Duodenal mucosa (tissue), 2 donors: ENCODE data around the gene TOE1.
"Not testable (repeated sequence)": the region's sequence is repeated elsewhere in the genome, so short reads cannot be mapped to it uniquely, and the experiment has no call there.

Experiments
- H3K27ac ChIP-seq: one replicate; pipeline ENCODE4 v1.7.0; 2013; ENCODE audit warnings: low read depth, low read length
- H3K27me3 ChIP-seq, 2 donors: one replicate each; pipeline ENCODE4 v1.7.0; 2013; ENCODE audit warnings: low read length in 2 of 2, control low read depth in 1 of 2; ENCODE audit not compliant: insufficient read depth in 2 of 2, control insufficient read depth in 1 of 2
- H3K36me3 ChIP-seq, 2 donors: one replicate each; pipeline ENCODE4 v1.7.0; 2013; ENCODE audit warnings: low read length in 2 of 2, control low read depth in 1 of 2; ENCODE audit not compliant: insufficient read depth in 2 of 2, control insufficient read depth in 1 of 2
- H3K4me1 ChIP-seq, 2 donors: one replicate each; pipeline ENCODE4 v1.7.0; 2013; ENCODE audit warnings: low read length in 2 of 2, control low read depth in 1 of 2; ENCODE audit not compliant: insufficient read depth in 2 of 2, control insufficient read depth in 1 of 2
- H3K4me3 ChIP-seq, 2 donors: one replicate each; pipeline ENCODE4 v1.7.0; 2013; ENCODE audit warnings: low read length in 2 of 2, low read depth in 1 of 2
- H3K9ac ChIP-seq, 2 donors: one replicate each; pipeline ENCODE4 v1.7.0; 2013; ENCODE audit warnings: low read length in 2 of 2, low read depth in 1 of 2
- H3K9me3 ChIP-seq, 2 donors: one replicate each; pipeline ENCODE4 v1.7.0; 2013; ENCODE audit warnings: low read length in 2 of 2, control low read depth in 1 of 2; ENCODE audit not compliant: control insufficient read depth in 1 of 2

The TOE1 gene

GRCh38 chr1:45354838-45355237, 14.9 kb downstream of the TOE1 start:
- H3K36me3 ChIP-seq = peaks cover 4 to 22% of the 10 kb centered on the region in 2 donors
- H3K4me3 ChIP-seq = no peak overlapping the region
- H3K27ac ChIP-seq = no peak overlapping the region
- no peaks in the 10 kb centered on the region for H3K9me3 ChIP-seq
- no peak overlapping the region for H3K9ac ChIP-seq
- no peaks in the 10 kb centered on the region for H3K27me3 ChIP-seq
- peaks cover 0 to under 1% of the 10 kb centered on the region in 2 donors for H3K4me1 ChIP-seq

DNA sequence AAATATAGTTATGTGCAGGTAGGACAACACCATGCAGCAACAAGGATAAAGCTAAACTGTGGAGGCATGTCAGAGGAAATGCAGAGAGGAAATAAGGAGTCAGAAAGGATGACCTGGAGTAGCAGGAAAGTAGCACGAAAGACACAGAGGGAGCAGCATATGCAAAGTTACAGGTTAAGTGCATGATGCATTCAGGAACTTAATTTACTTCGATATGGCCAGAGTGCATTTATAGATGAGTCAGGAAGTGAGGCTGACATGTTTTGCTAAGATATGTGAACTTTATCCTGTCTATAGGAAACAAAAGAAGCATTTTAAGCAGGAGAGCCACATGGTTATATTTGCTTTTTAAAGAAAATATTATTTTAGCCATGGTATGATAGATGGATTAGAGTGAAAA, 15.7 kb downstream of the TOE1 start:
- no peak overlapping the region for H3K4me3 ChIP-seq
- no peak overlapping the region for H3K27ac ChIP-seq
- H3K4me1 ChIP-seq = peaks cover 8 to 9% of the 10 kb centered on the region in 2 donors
- no peaks in the 10 kb centered on the region for H3K9me3 ChIP-seq
- H3K36me3 ChIP-seq = peaks cover 4 to 22% of the 10 kb centered on the region in 2 donors
- H3K9ac ChIP-seq = no peak overlapping the region
- no peaks in the 10 kb centered on the region for H3K27me3 ChIP-seq

GRCh38 chr1:45356186-45356585, 16.2 kb downstream of the TOE1 start:
- H3K9ac ChIP-seq = no peak overlapping the region
- peaks cover 9 to 10% of the 10 kb centered on the region in 2 donors for H3K4me1 ChIP-seq

GRCh38 chr1:45359882-45360513, 20.0 kb downstream of the TOE1 start:
- peaks cover 9 to 10% of the 10 kb centered on the region in 2 donors for H3K4me1 ChIP-seq
- H3K9ac ChIP-seq = no peak overlapping the region
- no peaks in the 10 kb centered on the region for H3K36me3 ChIP-seq
- H3K27me3 ChIP-seq = no peaks in the 10 kb centered on the region
- no peaks in the 10 kb centered on the region for H3K9me3 ChIP-seq
- peak overlapping the region in 1 of 2 donors; percentile 5 for H3K4me3 ChIP-seq
- H3K27ac ChIP-seq = no peak overlapping the region

More at GRCh38 chr1:45356186-45356585, 16.2 kb downstream of the TOE1 start:
- Histone ChIP-seq H3K4me3 (no peak overlapping the region), H3K27ac (no peak overlapping the region), H3K9me3 (no peaks in the 10 kb centered on the region), H3K27me3 (no peaks in the 10 kb centered on the region), H3K36me3 (peaks cover 4 to 22% of the 10 kb centered on the region in 2 donors)

DNA sequence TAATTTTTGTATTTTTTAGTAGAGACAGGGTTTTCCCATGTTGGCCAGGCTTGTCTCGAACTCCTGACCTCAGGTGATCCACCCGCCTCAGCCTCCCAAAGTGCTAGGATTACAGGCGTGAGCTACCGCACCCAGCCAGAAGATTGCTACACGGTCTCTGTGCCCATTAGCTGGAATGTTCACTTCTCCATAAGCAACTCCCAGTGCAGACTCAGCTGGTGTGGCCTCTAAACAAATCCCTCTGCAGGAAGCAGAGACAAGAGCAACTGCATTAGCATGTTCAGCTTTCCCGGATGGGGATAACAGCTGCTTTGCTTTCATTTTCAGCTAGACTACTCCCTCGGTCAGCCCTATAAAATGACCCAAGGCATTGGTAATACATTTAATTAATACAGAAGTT, 21.0 kb downstream of the TOE1 start:
- H3K27ac ChIP-seq, H3K36me3 ChIP-seq, H3K9ac ChIP-seq, H3K4me1 ChIP-seq, H3K27me3 ChIP-seq, H3K9me3 ChIP-seq: not testable (repeated sequence)
- H3K4me3 ChIP-seq = peak overlapping the region in 1 of 2 donors; percentile 25

GRCh38 chr1:45364294-45364693, 24.3 kb downstream of the TOE1 start:
- Histone ChIP-seq H3K36me3 (no peaks in the 10 kb centered on the region), H3K27me3 (no peaks in the 10 kb centered on the region), H3K27ac (no peak overlapping the region), H3K9ac (no peak overlapping the region), H3K9me3 (no peaks in the 10 kb centered on the region), H3K4me3 (no peak overlapping the region), H3K4me1 (peaks cover 9 to 10% of the 10 kb centered on the region in 2 donors)

GRCh38 chr1:45365051-45365450, 25.1 kb downstream of the TOE1 start:
- Histone ChIP-seq H3K9me3 (no peaks in the 10 kb centered on the region), H3K4me3 (no peak overlapping the region), H3K36me3 (no peaks in the 10 kb centered on the region), H3K27ac (no peak overlapping the region), H3K9ac (no peak overlapping the region), H3K4me1 (peaks cover 7 to 8% of the 10 kb centered on the region in 2 donors), H3K27me3 (no peaks in the 10 kb centered on the region)

GRCh38 chr1:45370575-45370974, 30.6 kb downstream of the TOE1 start:
- no peaks in the 10 kb centered on the region for H3K27me3 ChIP-seq
- H3K36me3 ChIP-seq = no peaks in the 10 kb centered on the region
- H3K9me3 ChIP-seq = no peaks in the 10 kb centered on the region
- H3K27ac ChIP-seq = no peak overlapping the region
- H3K4me1 ChIP-seq = peaks cover 4 to 15% of the 10 kb centered on the region in 2 donors
- H3K4me3 ChIP-seq = no peak overlapping the region
- H3K9ac ChIP-seq = no peak overlapping the region

DNA sequence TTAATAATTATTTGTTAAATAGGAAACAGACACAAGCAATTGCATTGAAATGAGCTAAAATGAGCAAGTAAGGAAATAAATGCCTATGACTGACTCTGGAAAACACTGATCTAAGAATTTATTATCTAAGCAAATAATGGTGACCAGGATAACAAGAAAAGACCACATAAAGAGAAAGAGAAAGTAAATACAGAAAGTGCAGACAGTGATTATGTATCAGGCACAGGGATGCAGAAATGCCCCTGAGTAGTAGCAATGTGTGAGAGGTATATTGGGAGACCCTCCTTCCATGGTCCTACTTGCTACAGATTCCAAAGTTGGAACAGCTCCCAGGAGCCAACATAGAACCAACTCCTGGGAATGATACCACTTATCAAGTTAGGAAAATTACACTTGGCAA, 33.6 kb downstream of the TOE1 start:
- Histone ChIP-seq H3K27me3 (no peaks in the 10 kb centered on the region), H3K4me1 (peaks cover 4 to 15% of the 10 kb centered on the region in 2 donors), H3K36me3 (no peaks in the 10 kb centered on the region), H3K9me3 (no peaks in the 10 kb centered on the region), H3K4me3 (no peak overlapping the region), H3K9ac (no peak overlapping the region), H3K27ac (no peak overlapping the region)

GRCh38 chr1:45375104-45376090, 35.4 kb downstream of the TOE1 start:
- H3K27me3 ChIP-seq = no peaks in the 10 kb centered on the region
- H3K27ac ChIP-seq = no peak overlapping the region
- H3K9me3 ChIP-seq = no peaks in the 10 kb centered on the region
- no peaks in the 10 kb centered on the region for H3K36me3 ChIP-seq
- H3K4me1 ChIP-seq = peaks cover 4 to 15% of the 10 kb centered on the region in 2 donors
- H3K9ac ChIP-seq = no peak overlapping the region
- H3K4me3 ChIP-seq = no peak overlapping the region
